ENCODE results near the gene THEM5. TPM values are rescaled to one million over a fixed set of nuclear protein-coding genes. Genes with fewer than 3 reads are reported as not detected.

THEM5 gene
- total RNA-seq, 1 experiment from 2014 or later: not detected

DNA sequence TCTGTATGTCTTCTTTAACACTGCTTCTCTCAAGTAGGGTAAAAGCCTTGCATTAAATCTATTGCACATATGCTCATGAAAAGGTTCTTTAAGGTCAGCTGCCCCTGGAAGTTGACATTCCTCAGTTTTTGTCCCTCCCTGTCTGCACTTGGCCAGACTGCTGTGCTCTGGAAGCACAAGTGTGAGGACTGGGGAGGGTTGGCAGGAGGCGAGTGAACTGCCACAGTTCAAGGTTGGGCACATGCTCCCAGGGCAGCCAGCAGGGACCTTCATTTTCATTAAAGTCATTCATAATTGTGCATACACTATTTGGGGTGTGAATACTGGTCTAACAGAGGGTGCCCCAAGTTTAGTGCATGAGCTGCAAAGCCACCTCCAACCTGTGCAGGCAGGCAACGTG, 10.9 kb upstream of the THEM5 start:
- ChIA-PET POLR2A (interaction anchor here (1.0 kb wide), 1 partner anchor 18 kb away, joined by 3 read pairs; no protein-coding TSS in a partner anchor), CTCF (interaction anchor here (0.7 to 1.0 kb wide), 3 partner anchors 16 to 28 kb away, joined by 3 to 4 read pairs (median 3); no protein-coding TSS in a partner anchor)
- no peaks in the 10 kb centered on the region for H3K27me3 Mint-ChIP-seq (ENCODE audit: insufficient read depth, unreplicated experiment)
- H3K9me3 Mint-ChIP-seq (ENCODE audit: unreplicated experiment): peaks cover 6% of the 10 kb centered on the region
- peaks cover 10% of the 10 kb centered on the region for H3K36me3 Mint-ChIP-seq (ENCODE audit: insufficient read depth, unreplicated experiment)
- H3K27ac Mint-ChIP-seq (ENCODE audit: low read depth, unreplicated experiment): no peak overlapping the region
- peaks cover 35% of the 10 kb centered on the region for H3K4me1 Mint-ChIP-seq (ENCODE audit: insufficient read depth, unreplicated experiment)
- intact Hi-C loops (cut with micrococcal nuclease): no loop called here
- BruUV-seq (replicated peaks): no TSS peak
- TF ChIP-seq, protein P1, sequence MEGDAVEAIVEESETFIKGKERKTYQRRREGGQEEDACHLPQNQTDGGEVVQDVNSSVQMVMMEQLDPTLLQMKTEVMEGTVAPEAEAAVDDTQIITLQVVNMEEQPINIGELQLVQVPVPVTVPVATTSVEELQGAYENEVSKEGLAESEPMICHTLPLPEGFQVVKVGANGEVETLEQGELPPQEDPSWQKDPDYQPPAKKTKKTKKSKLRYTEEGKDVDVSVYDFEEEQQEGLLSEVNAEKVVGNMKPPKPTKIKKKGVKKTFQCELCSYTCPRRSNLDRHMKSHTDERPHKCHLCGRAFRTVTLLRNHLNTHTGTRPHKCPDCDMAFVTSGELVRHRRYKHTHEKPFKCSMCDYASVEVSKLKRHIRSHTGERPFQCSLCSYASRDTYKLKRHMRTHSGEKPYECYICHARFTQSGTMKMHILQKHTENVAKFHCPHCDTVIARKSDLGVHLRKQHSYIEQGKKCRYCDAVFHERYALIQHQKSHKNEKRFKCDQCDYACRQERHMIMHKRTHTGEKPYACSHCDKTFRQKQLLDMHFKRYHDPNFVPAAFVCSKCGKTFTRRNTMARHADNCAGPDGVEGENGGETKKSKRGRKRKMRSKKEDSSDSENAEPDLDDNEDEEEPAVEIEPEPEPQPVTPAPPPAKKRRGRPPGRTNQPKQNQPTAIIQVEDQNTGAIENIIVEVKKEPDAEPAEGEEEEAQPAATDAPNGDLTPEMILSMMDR (IDR thresholded peaks at IDR 0.05; ENCODE audit: unreplicated experiment): no peak
- DNase-seq (ENCODE audit: unreplicated experiment): no peak
- H3K4me3 Mint-ChIP-seq (ENCODE audit: unreplicated experiment): no peak overlapping the region

DNA sequence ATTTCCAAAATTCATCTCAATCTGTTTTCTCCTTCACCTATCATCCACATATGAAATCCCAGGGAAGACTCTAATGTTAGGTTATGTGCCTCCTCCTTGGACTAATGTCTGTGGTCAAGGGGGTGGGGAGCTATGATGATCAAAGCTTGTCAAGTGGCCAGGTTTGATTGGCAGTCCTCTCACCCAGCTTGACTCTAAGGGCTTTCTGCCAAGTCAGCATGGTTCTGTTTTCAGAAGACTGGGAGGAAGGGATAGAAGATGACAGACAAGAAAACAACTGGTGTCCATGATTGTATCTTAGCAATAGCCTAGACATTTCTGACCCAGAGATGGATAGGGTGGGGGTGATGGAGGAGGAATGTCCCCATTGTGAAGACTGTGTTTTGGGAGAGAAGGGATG, 9.1 kb upstream of the THEM5 start:
- ChIA-PET CTCF (interaction anchor here (0.6 kb wide), 1 partner anchor 128 kb away, joined by 7 read pairs; no protein-coding TSS in a partner anchor), POLR2A (interaction anchor here (1.3 kb wide), 1 partner anchor 21 kb away, joined by 3 read pairs; no protein-coding TSS in a partner anchor)
- H3K27me3 Mint-ChIP-seq (ENCODE audit: insufficient read depth, unreplicated experiment): no peaks in the 10 kb centered on the region
- H3K36me3 Mint-ChIP-seq (ENCODE audit: insufficient read depth, unreplicated experiment): peaks cover 10% of the 10 kb centered on the region
- DNase-seq (ENCODE audit: unreplicated experiment): peak; percentile 60
- intact Hi-C loops (cut with micrococcal nuclease): no loop called here
- peaks cover 39% of the 10 kb centered on the region for H3K4me1 Mint-ChIP-seq (ENCODE audit: insufficient read depth, unreplicated experiment)
- no peak overlapping the region for H3K27ac Mint-ChIP-seq (ENCODE audit: low read depth, unreplicated experiment)
- TF ChIP-seq, protein P1 (IDR thresholded peaks at IDR 0.05; ENCODE audit: unreplicated experiment): no peak
- H3K4me3 Mint-ChIP-seq (ENCODE audit: unreplicated experiment): no peak overlapping the region
- BruUV-seq (replicated peaks): no TSS peak
- peaks cover 4% of the 10 kb centered on the region for H3K9me3 Mint-ChIP-seq (ENCODE audit: unreplicated experiment)

DNA sequence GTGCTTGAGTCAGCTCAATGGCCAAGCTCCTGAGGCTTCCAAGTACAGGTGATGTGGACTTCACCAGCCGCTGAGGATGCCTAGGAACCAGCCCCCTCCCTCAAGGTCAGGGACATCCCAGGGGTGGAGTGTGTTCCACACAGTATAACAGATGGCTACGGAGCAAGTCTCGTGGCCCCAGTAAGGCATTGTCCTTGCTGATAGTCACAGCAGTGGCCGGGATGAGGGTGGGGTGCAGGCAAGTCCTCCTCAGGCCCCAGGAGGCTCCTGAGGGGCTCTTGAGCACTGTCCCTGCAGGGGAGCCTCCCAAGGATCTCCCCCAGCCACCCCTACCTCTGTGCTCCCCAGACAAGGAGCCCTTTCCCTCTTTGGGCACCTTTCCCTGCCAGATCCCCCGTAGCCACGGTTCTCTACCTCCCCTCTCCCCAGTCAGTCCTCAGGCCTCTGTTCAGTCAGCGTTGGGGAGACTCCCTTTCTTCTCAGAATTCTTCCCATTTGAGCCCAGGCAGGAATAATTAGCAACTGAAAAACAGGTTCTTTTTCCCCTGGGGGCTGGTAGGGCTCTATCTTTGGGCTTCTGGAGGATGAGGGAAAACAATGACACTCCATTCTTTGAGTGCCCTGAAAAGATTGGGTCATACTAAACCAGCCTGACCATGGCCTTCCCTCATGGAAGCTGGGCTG, 7.1 kb upstream of the THEM5 start:
- Mint-ChIP-seq H3K4me3 (ENCODE audit: unreplicated experiment) (no peak overlapping the region), H3K27me3 (ENCODE audit: insufficient read depth, unreplicated experiment) (no peaks in the 10 kb centered on the region), H3K4me1 (ENCODE audit: insufficient read depth, unreplicated experiment) (peaks cover 40% of the 10 kb centered on the region), H3K36me3 (ENCODE audit: insufficient read depth, unreplicated experiment) (peaks cover 10% of the 10 kb centered on the region), H3K27ac (ENCODE audit: low read depth, unreplicated experiment) (no peak overlapping the region), H3K9me3 (ENCODE audit: unreplicated experiment) (no peaks in the 10 kb centered on the region)
- BruUV-seq (replicated peaks): no TSS peak
- POLR2A ChIA-PET: interaction anchor here (0.6 kb wide), 1 partner anchor 41 kb away, joined by 3 read pairs; no protein-coding TSS in a partner anchor
- DNase-seq (ENCODE audit: unreplicated experiment): no peak
- intact Hi-C loops (cut with micrococcal nuclease): no loop called here
- CTCF ChIA-PET: interaction anchor here (1.1 kb wide), 1 partner anchor 10 kb away, joined by 3 read pairs; no protein-coding TSS in a partner anchor
- TF ChIP-seq, protein P1 (IDR thresholded peaks at IDR 0.05; ENCODE audit: unreplicated experiment): no peak

DNA sequence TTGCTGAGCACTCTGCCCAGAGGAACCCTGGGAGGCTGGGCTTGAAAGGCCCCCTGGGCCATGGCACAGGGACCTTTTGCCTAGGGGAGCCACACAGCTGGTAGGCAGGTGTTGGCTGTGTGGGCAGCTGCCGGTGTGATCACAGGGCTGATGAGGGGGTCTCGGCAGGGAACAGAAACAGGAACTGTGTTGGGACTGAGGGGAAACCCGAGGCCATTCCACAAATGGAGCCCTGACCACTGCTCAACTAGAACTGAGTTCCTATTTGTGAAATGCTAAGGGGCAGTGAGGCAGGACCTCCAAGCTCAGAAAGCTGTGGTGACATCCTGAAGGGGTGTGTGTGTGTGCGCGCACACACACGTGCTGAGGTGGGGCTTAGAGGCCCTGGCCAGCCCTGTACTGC, 6.4 kb upstream of the THEM5 start:
- Mint-ChIP-seq H3K9me3 (ENCODE audit: unreplicated experiment) (no peaks in the 10 kb centered on the region), H3K4me1 (ENCODE audit: insufficient read depth, unreplicated experiment) (peaks cover 40% of the 10 kb centered on the region), H3K36me3 (ENCODE audit: insufficient read depth, unreplicated experiment) (peaks cover 10% of the 10 kb centered on the region), H3K27ac (ENCODE audit: low read depth, unreplicated experiment) (no peak overlapping the region), H3K27me3 (ENCODE audit: insufficient read depth, unreplicated experiment) (no peaks in the 10 kb centered on the region), H3K4me3 (ENCODE audit: unreplicated experiment) (no peak overlapping the region)
- no TSS peak for BruUV-seq (replicated peaks)
- intact Hi-C loops (cut with micrococcal nuclease): no loop called here
- CTCF ChIA-PET: interaction anchor here (1.1 to 2.6 kb wide), 3 partner anchors 10 to 24 kb away, joined by 3 to 10 read pairs (median 5); partner anchors contain the start of gene C2CD4D
- no peak for DNase-seq (ENCODE audit: unreplicated experiment)
- POLR2A ChIA-PET: interaction anchor here (4.2 kb wide), 1 partner anchor 7 kb away, joined by 35 read pairs; no protein-coding TSS in a partner anchor
- TF ChIP-seq, protein P1 (IDR thresholded peaks at IDR 0.05; ENCODE audit: unreplicated experiment): no peak

All from MCF 10A (cell line).